K562 (cell line): ENCODE measurements around the gene CDCA5. TPM values are rescaled to one million over a fixed set of nuclear protein-coding genes. Genes with fewer than 3 reads are reported as not detected.

ENCODE experiments used
- FOXK1 ChIP-seq: sonication (generic); formaldehyde crosslinking; IDR thresholded peaks from 2 replicates; pipeline ENCODE4 v1.8.0; 2022; ENCODE audit warnings: missing genetic modification reagents, mild to moderate bottlenecking, borderline replicate concordance
- HNRNPL ChIP-seq: fragments of 200-400 bp; formaldehyde crosslinking; IDR thresholded peaks from 2 replicates; pipeline ENCODE4 v1.6.1; 2017; ENCODE audit warnings: low read depth, mild to moderate bottlenecking, low read length
- POU5F1 ChIP-seq: fragments of 150-350 bp; IDR thresholded peaks from 2 replicates; pipeline ENCODE4 v1.6.1; 2014; ENCODE audit warnings: borderline replicate concordance, low read length, low read depth, mild to moderate bottlenecking; ENCODE audit not compliant: partially characterized antibody
- ZC3H4 ChIP-seq: sonication (generic); formaldehyde crosslinking; IDR thresholded peaks from 2 replicates; pipeline ENCODE4 v1.9.0; 2021; ENCODE audit warnings: missing genetic modification reagents, borderline replicate concordance
- ZNF445 ChIP-seq: fragments of 250-450 bp; sonication (Bioruptor Pico); IDR thresholded peaks from 2 replicates; pipeline ENCODE4 v1.4.0; 2020; ENCODE audit warnings: low read depth, mild to moderate bottlenecking, moderate library complexity
- polyA plus RNA-seq, 8 experiments: library from polyadenylated mRNA; depleted of rRNA in 4 of 8; stranded (reverse) in 5 of 8; unstranded in 3 of 8; fragments of >200 nt; fragmentation: Nextera tagmentation in 2 of 8; fragmentation: Illumina TruSeq in 1 of 8; extraction: Ambion mirVana in 2 of 8; extraction: Trizol in 1 of 8; gene quantifications; 2 replicates each; pipeline versions ENCODE4 v1.2.1 to v1.2.3, GENCODE V29; 2011 to 2014; ENCODE audit warnings: inconsistent platforms in 1 of 8, missing spikeins in 1 of 8
- total RNA-seq, 7 experiments: library from RNA; depleted of rRNA in 6 of 7; stranded (reverse); fragments of >200 nt in 6 of 7; fragmentation: Illumina TruSeq in 2 of 7; extraction: Trizol in 2 of 7; gene quantifications; 2 replicates each; pipeline versions ENCODE4 v1.2.1 to v1.2.3, GENCODE V29; 2011 to 2021; ENCODE audit warnings: low replicate concordance in 1 of 7
- TF ChIP-seq, protein P1 (sequence below): sonication (generic); formaldehyde crosslinking; IDR thresholded peaks from 2 replicates; pipeline ENCODE4 v1.8.1; 2023; ENCODE audit warnings: mild to moderate bottlenecking, missing genetic modification reagents
- TF ChIP-seq, protein P2 (sequence below): fragments of 450-650 bp; IDR thresholded peaks from 2 replicates; pipeline ENCODE4 v1.6.1; 2016; ENCODE audit warnings: mild to moderate bottlenecking, moderate library complexity
- TF ChIP-seq, protein P3 (sequence below): sonication (generic); formaldehyde crosslinking; IDR thresholded peaks from 2 replicates; pipeline ENCODE4 v1.8.1; 2023; ENCODE audit warnings: mild to moderate bottlenecking, missing genetic modification reagents, moderate library complexity

Gene CDCA5
- total and polyA plus RNA-seq, 9 of the 15 experiments (the other 6 are each of a cell fraction or from before 2014, with no cell fraction given), result 18.9 to 94.3 (median 64.6) TPM

DNA sequence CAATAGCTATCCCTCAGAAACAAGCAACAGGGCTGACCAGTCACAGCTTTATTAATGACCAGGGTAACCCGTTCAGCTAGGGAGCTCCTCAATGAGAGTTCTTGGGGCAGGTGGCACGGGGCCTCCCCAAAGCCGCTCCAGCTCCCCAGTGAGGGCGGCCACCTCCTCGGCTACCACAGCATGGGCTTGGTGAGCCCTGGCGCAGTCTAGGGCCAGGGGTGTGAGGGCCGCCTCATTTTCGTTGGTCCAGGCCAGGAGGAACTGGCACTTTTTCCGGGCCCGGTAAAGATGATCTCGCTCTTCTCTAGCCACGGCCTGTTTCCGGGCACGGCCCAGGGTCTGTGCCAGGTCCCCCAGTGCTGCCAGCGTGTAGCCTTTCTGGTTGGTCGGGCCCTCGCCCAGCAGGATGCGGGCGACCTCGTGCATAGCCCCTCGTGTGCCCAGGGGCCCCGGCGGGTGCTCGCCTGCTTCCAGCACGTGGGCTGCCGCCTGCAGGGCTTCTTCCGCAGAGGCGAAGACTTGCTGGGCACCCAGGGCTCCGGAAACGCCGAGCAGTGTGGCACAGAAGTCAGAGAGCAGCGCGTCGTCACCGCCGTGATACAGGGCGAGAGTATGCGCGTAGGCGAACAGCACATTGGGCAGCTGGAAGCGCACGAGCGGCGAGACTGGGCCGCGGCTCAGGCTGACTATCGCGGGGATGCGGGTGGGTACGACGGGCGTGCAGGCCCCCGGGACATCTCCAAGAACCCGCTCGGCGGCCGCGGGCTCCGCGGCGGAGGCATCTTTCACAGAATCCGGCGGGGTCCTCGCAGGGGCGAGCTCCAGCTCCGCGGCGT lies 32.7 kb upstream of the CDCA5 start (continued):
- TF ChIP-seq, protein P1, sequence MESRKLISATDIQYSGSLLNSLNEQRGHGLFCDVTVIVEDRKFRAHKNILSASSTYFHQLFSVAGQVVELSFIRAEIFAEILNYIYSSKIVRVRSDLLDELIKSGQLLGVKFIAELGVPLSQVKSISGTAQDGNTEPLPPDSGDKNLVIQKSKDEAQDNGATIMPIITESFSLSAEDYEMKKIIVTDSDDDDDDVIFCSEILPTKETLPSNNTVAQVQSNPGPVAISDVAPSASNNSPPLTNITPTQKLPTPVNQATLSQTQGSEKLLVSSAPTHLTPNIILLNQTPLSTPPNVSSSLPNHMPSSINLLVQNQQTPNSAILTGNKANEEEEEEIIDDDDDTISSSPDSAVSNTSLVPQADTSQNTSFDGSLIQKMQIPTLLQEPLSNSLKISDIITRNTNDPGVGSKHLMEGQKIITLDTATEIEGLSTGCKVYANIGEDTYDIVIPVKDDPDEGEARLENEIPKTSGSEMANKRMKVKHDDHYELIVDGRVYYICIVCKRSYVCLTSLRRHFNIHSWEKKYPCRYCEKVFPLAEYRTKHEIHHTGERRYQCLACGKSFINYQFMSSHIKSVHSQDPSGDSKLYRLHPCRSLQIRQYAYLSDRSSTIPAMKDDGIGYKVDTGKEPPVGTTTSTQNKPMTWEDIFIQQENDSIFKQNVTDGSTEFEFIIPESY (CRISPR knock-in tag), result peak; percentile 14
- TF ChIP-seq, protein P2, sequence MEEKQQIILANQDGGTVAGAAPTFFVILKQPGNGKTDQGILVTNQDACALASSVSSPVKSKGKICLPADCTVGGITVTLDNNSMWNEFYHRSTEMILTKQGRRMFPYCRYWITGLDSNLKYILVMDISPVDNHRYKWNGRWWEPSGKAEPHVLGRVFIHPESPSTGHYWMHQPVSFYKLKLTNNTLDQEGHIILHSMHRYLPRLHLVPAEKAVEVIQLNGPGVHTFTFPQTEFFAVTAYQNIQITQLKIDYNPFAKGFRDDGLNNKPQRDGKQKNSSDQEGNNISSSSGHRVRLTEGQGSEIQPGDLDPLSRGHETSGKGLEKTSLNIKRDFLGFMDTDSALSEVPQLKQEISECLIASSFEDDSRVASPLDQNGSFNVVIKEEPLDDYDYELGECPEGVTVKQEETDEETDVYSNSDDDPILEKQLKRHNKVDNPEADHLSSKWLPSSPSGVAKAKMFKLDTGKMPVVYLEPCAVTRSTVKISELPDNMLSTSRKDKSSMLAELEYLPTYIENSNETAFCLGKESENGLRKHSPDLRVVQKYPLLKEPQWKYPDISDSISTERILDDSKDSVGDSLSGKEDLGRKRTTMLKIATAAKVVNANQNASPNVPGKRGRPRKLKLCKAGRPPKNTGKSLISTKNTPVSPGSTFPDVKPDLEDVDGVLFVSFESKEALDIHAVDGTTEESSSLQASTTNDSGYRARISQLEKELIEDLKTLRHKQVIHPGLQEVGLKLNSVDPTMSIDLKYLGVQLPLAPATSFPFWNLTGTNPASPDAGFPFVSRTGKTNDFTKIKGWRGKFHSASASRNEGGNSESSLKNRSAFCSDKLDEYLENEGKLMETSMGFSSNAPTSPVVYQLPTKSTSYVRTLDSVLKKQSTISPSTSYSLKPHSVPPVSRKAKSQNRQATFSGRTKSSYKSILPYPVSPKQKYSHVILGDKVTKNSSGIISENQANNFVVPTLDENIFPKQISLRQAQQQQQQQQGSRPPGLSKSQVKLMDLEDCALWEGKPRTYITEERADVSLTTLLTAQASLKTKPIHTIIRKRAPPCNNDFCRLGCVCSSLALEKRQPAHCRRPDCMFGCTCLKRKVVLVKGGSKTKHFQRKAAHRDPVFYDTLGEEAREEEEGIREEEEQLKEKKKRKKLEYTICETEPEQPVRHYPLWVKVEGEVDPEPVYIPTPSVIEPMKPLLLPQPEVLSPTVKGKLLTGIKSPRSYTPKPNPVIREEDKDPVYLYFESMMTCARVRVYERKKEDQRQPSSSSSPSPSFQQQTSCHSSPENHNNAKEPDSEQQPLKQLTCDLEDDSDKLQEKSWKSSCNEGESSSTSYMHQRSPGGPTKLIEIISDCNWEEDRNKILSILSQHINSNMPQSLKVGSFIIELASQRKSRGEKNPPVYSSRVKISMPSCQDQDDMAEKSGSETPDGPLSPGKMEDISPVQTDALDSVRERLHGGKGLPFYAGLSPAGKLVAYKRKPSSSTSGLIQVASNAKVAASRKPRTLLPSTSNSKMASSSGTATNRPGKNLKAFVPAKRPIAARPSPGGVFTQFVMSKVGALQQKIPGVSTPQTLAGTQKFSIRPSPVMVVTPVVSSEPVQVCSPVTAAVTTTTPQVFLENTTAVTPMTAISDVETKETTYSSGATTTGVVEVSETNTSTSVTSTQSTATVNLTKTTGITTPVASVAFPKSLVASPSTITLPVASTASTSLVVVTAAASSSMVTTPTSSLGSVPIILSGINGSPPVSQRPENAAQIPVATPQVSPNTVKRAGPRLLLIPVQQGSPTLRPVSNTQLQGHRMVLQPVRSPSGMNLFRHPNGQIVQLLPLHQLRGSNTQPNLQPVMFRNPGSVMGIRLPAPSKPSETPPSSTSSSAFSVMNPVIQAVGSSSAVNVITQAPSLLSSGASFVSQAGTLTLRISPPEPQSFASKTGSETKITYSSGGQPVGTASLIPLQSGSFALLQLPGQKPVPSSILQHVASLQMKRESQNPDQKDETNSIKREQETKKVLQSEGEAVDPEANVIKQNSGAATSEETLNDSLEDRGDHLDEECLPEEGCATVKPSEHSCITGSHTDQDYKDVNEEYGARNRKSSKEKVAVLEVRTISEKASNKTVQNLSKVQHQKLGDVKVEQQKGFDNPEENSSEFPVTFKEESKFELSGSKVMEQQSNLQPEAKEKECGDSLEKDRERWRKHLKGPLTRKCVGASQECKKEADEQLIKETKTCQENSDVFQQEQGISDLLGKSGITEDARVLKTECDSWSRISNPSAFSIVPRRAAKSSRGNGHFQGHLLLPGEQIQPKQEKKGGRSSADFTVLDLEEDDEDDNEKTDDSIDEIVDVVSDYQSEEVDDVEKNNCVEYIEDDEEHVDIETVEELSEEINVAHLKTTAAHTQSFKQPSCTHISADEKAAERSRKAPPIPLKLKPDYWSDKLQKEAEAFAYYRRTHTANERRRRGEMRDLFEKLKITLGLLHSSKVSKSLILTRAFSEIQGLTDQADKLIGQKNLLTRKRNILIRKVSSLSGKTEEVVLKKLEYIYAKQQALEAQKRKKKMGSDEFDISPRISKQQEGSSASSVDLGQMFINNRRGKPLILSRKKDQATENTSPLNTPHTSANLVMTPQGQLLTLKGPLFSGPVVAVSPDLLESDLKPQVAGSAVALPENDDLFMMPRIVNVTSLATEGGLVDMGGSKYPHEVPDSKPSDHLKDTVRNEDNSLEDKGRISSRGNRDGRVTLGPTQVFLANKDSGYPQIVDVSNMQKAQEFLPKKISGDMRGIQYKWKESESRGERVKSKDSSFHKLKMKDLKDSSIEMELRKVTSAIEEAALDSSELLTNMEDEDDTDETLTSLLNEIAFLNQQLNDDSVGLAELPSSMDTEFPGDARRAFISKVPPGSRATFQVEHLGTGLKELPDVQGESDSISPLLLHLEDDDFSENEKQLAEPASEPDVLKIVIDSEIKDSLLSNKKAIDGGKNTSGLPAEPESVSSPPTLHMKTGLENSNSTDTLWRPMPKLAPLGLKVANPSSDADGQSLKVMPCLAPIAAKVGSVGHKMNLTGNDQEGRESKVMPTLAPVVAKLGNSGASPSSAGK, result peak; percentile 88
- TF ChIP-seq POU5F1 (no peak), ZNF445 (CRISPR knock-in tag) (no peak), FOXK1 (CRISPR knock-in tag) (peak; percentile 44; the same call in 1 of the 2 replicates), HNRNPL (peak; percentile 73; the same call in 1 of the 2 replicates), ZC3H4 (peak; percentile 80; the same call in 1 of the 2 replicates)
- TF ChIP-seq, protein P3, sequence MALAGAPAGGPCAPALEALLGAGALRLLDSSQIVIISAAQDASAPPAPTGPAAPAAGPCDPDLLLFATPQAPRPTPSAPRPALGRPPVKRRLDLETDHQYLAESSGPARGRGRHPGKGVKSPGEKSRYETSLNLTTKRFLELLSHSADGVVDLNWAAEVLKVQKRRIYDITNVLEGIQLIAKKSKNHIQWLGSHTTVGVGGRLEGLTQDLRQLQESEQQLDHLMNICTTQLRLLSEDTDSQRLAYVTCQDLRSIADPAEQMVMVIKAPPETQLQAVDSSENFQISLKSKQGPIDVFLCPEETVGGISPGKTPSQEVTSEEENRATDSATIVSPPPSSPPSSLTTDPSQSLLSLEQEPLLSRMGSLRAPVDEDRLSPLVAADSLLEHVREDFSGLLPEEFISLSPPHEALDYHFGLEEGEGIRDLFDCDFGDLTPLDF (CRISPR knock-in tag), result peak; percentile 3; the same call in 1 of the 2 replicates
